ENCODE results near the gene DPPA3.
"Not testable (repeated sequence)": the region's sequence is repeated elsewhere in the genome, so short reads cannot be mapped to it uniquely, and the experiment has no call there.

The DPPA3 gene

GRCh38 chr12:7731486-7731885 is 20.3 kb downstream of the DPPA3 start:
- no peak for DNase-seq

DNA sequence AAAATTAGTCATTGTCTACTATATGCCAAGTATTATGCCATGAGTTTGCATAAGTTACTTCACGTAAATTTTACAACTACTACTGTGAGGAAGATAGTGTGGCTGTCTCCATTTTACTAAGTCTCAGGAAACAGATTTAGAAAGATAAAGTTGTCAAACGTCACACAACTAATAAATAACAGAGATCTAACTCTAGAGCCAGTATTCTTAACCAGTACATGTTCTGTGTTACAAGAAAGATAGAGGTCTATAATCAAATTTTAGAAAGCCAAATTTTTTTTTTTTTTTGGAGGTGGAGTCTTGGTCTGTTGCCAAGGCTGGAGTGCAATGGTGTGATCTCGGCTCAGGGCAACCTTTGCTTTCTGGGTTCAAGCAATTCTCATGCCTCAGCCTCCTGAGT is 21.8 kb downstream of the DPPA3 start:
- no peak for DNase-seq

DNA sequence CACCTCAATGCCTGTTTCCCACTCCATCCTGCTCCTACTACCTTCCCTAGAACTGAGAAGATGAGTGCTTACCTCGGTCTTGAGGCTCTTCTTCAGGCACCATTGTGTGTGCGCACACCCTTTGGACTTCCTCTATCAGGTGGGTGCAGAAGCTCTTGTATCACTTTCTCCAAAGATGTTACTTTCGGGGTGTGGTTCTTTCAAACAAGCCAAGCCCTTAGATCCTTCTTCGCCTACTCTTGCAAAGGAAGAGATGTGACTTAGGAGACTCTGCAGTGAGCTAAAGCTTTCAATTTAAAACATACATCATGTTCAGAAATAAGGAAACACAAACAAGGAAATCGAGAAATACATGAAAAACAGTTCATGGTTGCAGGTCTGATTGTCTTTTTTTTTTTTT is 36.0 kb downstream of the DPPA3 start, which contains the start of gene CLEC4C:
CLEC4C (minus strand) TSS at position 130 of the 400 bp plus-strand sequence; CDS start at position 103, 27 bp downstream.
- DNase-seq: no peak

DNA sequence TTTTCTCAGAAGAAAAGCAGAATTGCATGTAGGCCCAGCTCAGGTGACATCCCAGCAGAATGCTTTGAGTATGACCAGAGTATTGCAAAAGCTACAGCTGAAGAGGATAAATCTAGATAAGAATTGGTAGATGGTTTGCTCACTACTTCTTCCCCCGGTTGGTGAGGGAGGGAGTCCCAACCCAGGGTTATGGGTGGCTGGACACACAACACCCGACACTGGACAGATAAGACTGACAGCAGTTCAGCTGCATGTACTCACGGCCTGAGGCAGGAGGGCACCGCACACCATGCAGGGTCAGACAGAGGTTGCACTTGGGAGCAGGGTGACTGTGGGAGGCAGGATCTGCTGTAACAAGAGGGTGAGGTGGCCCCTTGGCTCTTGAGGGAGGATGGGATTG is 37.6 kb downstream of the DPPA3 start:
- no peak for DNase-seq

- DNase-seq: no peak
Measured at GRCh38 chr12:7749442-7749841, 38.2 kb downstream of the DPPA3 start.

DNA sequence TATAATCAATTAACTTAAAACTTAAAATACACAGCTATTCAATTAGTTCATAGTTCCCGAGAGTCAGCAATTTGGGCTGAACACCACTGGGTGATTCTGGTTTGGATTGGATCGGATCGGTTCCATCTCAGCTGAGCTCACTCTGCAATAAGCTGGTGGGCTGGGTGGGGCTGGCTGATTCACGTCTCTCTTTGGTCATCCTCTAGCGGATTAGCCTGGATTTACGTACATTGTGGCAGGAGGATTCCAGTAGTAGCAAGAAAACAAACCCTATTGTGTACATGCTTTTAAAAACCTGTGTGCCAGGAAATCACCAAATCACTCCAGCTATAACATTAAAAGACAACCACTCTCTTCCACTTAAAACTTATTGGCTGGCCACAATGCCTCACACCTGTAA is 39.1 kb downstream of the DPPA3 start:
- no peak for DNase-seq

- no peak for DNase-seq
Measured at GRCh38 chr12:7751394-7751793, 40.2 kb downstream of the DPPA3 start.

DNA sequence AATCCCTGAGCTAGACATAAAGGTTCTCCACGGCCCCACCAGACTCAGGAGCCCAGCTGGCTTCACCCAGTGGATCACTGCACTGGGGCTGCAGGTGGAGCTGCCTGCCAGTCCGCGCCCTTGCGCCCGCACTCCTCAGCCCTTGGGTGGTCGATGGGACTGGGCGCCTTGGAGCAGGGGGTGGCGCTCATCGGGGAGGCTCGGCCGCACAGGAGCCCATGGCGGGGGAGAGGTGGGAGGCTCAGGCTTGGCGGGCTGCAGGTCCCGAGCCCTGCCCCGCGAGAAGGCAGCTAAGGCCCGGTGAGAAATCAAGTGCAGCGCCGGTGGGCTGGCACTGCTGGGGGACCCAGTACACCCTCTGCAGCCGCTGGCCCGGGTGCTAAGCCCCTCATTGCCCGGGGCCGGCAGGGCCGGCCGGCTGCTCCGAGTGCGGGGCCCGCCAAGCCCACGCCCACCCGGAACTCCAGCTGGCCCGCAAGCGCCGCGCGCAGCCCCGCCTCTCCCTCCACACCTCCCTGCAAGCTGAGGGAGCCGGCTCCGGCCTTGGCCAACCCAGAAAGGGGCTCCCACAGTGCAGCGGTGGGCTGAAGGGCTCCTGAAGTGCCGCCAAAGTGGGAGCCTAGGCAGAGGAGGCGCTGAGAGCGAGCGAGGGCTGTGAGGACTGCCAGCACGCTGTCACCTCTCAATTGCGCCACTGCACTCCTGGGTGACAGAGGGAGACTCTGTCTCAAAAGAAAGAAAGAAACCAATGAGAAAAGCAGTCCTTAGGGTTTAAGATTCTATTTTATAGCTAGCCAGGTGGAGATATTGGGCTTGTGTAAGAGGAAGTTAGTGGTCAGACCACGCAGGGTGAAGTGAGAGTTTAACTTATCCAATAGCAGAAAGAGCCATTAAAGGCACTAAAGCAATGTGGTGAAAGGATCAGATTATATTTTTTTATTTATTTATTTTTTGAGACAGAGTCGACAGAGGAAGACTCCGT is 41.0 kb downstream of the DPPA3 start:
- not testable (repeated sequence) for DNase-seq

DNA sequence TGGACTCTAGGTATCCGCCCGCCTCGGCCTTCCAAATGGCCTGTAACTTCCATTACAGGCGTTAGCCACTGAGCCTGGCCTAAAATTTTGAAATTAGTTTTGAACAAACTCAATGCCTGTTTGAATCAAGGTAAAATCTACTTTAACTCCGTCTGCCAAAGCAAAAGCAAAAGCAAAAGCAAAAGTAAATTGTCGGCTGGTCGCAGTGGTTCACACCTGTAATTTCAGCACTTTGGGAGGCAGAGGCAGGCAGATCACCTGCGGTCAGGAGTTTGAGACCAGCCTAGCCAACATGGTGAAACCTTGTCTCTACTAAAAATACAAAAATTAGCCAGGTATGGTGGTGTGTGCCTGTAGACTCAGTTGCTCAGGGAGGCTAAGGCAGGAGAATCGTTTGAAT is 44.4 kb downstream of the DPPA3 start:
- DNase-seq: not testable (repeated sequence)

GRCh38 chr12:7756993-7757392 is 45.8 kb downstream of the DPPA3 start:
- no peak for DNase-seq

GRCh38 chr12:7758766-7759140 is 47.5 kb downstream of the DPPA3 start:
- DNase-seq: no peak
